ENCODE data around the gene DEFB123.

- TF ChIP-seq, protein P1, sequence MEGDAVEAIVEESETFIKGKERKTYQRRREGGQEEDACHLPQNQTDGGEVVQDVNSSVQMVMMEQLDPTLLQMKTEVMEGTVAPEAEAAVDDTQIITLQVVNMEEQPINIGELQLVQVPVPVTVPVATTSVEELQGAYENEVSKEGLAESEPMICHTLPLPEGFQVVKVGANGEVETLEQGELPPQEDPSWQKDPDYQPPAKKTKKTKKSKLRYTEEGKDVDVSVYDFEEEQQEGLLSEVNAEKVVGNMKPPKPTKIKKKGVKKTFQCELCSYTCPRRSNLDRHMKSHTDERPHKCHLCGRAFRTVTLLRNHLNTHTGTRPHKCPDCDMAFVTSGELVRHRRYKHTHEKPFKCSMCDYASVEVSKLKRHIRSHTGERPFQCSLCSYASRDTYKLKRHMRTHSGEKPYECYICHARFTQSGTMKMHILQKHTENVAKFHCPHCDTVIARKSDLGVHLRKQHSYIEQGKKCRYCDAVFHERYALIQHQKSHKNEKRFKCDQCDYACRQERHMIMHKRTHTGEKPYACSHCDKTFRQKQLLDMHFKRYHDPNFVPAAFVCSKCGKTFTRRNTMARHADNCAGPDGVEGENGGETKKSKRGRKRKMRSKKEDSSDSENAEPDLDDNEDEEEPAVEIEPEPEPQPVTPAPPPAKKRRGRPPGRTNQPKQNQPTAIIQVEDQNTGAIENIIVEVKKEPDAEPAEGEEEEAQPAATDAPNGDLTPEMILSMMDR (IDR thresholded peaks at IDR 0.05), result no peak
- TF ChIP-seq POLR2A (IDR thresholded peaks at IDR 0.05), result no peak
Observed at GRCh38 chr20:31392836-31393235, 47.6 kb upstream of the DEFB123 start.
